Nephron progenitor cell (in vitro differentiated cells): Measurements from ENCODE around the gene BDKRB2.

ENCODE experiments used
- DNase-seq: peaks from one replicate; pipeline ENCODE4 v3.0.0; 2021
- H3K27ac Mint-ChIP-seq: 2 replicates; pipeline ENCODE4 v1.8.0; 2021; ENCODE audit warnings: mild to moderate bottlenecking, moderate library complexity, mixed read lengths
- H3K27me3 Mint-ChIP-seq: 2 replicates; pipeline ENCODE4 v1.8.0; 2021; ENCODE audit warnings: mild to moderate bottlenecking, low read depth, mixed read lengths; ENCODE audit not compliant: poor library complexity
- H3K36me3 Mint-ChIP-seq: 2 replicates; pipeline ENCODE4 v1.8.0; 2021; ENCODE audit warnings: low read depth, mixed read lengths
- H3K4me1 Mint-ChIP-seq: 2 replicates; pipeline ENCODE4 v1.8.0; 2021; ENCODE audit warnings: mixed read lengths
- H3K4me3 Mint-ChIP-seq: 2 replicates; pipeline ENCODE4 v1.8.0; 2021; ENCODE audit warnings: mild to moderate bottlenecking, moderate library complexity, mixed read lengths
- H3K9me3 Mint-ChIP-seq: 2 replicates; pipeline ENCODE4 v1.8.0; 2021; ENCODE audit warnings: mild to moderate bottlenecking, moderate library complexity, mixed read lengths
- TF ChIP-seq, protein P1 (sequence below): fragments of 200-600 bp; sonication (generic); IDR thresholded peaks from 2 replicates; pipeline ENCODE4 v1.5.0; 2021; ENCODE audit warnings: antibody characterized with exemption

BDKRB2 gene

DNA sequence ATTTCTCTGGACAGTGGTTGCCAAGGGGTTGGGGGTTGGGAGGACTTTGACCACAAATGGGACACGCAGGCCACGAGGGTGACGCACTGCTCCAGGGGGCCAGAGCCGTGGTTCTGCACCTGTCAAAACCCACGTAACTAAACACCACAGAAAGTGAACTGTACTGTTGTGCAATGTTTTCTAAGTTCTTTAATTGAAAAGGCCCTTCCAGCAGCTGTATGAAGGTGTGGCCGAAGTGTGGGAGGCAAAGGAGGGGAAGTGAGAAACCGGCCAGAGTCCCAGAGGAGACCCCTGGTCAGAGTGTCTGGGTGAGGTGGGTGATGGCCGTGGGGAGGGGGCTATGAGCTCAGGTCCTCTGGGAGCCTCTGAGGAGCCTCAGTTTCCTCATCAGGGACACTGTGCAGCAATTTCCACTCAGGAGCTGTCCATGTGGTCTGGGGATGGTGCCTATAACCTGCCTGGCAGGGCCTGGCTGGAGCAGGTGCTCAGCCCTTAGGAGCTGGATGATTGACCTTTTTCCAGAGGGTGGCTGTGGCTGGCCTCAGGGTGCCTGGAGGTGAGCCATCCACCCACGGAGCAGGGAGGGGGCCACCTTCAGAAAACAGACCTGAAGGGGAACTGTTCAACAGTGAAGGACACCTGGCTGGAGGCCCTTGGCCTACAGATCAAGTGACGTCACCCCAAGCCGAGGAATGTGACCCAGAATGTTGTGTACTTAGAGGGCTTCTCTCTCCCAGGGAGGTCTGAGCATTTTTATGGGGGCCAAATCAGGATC is 9.8 kb upstream of the BDKRB2 start:
- H3K9me3 Mint-ChIP-seq, result no peaks in the 10 kb centered on the region
- peaks cover 53% of the 10 kb centered on the region for H3K4me1 Mint-ChIP-seq
- H3K36me3 Mint-ChIP-seq, result no peaks in the 10 kb centered on the region

DNA sequence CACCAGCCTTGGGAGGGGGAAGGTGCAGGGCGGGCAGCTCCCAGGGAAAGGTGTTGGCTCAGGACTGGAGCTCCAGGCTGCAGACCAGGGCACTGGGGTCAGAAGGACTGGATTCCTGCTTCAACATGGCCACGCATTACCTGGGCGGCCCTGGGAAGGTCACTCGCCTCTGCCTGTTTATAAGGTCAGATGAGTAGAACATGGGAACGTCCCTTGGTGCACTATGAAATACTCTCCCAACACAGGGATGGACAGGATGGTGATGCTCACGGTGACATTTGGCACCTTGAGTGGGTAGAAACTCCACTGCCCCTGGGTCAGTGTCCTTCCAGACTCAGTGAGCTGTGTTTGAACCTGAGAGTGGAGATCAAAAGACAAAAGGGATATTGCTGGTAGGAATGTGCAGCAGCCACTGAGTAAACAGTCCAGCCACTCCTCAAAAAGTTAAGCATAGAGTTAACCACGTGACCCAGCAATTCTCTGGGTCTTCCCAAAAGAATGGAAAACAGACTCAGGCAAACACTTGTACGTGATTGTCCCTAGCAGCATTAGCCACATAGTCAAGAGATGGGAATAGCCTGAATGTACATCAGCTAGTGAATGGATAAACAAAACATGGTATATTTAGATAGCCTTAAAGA is 9.1 kb upstream of the BDKRB2 start:
- peaks cover 20% of the 10 kb centered on the region for H3K27me3 Mint-ChIP-seq
- peaks cover 48% of the 10 kb centered on the region for H3K4me1 Mint-ChIP-seq
- TF ChIP-seq, protein P1, sequence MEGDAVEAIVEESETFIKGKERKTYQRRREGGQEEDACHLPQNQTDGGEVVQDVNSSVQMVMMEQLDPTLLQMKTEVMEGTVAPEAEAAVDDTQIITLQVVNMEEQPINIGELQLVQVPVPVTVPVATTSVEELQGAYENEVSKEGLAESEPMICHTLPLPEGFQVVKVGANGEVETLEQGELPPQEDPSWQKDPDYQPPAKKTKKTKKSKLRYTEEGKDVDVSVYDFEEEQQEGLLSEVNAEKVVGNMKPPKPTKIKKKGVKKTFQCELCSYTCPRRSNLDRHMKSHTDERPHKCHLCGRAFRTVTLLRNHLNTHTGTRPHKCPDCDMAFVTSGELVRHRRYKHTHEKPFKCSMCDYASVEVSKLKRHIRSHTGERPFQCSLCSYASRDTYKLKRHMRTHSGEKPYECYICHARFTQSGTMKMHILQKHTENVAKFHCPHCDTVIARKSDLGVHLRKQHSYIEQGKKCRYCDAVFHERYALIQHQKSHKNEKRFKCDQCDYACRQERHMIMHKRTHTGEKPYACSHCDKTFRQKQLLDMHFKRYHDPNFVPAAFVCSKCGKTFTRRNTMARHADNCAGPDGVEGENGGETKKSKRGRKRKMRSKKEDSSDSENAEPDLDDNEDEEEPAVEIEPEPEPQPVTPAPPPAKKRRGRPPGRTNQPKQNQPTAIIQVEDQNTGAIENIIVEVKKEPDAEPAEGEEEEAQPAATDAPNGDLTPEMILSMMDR, result no peak
- H3K4me3 Mint-ChIP-seq, result no peak overlapping the region
- H3K9me3 Mint-ChIP-seq, result no peaks in the 10 kb centered on the region
- no peak for DNase-seq
- H3K36me3 Mint-ChIP-seq, result no peaks in the 10 kb centered on the region
- no peak overlapping the region for H3K27ac Mint-ChIP-seq

More for the DNA sequence above, 9.8 kb upstream of the BDKRB2 start:
- no peak overlapping the region for H3K27ac Mint-ChIP-seq
- TF ChIP-seq, protein P1, result no peak
- DNase-seq, result no peak
- H3K27me3 Mint-ChIP-seq, result peaks cover 20% of the 10 kb centered on the region
- no peak overlapping the region for H3K4me3 Mint-ChIP-seq

DNA sequence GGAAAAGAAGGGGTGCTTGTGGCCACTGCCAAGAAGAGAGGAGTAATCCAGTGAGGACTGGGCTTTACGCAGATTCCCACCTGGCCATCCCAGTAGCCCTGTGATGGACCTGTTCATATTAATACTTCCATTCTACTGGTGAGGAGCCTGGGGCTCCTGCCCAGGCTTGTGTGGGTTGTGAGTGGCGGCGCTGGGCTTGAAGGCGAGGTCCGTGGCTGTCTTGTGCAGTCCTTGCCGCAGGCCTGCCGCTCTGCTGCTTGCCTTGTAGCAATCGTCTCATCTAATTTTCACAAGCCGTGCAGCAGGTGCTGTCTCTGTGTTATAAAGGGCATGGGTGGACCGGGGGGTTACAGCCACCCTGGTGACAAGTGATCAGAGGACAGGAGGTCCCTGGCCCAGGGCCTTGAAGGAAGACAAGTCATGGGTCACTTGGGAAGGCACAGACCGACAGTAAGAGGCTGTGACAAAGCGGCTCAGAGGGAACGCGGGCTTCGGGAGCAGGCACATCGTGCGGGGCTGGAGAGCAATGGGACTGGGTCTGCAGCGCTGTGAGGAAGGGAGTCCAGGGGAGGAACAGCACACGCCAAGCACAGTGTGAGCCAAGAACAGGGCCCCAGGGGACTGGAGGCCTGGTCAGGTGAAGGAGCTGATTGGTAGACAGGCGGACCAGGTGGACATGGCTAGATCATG is 7.3 kb upstream of the BDKRB2 start:
- Mint-ChIP-seq H3K27me3 (peaks cover 21% of the 10 kb centered on the region), H3K36me3 (no peaks in the 10 kb centered on the region), H3K4me3 (no peak overlapping the region), H3K9me3 (no peaks in the 10 kb centered on the region), H3K4me1 (peaks cover 47% of the 10 kb centered on the region), H3K27ac (no peak overlapping the region)
- TF ChIP-seq, protein P1, result no peak
- no peak for DNase-seq

DNA sequence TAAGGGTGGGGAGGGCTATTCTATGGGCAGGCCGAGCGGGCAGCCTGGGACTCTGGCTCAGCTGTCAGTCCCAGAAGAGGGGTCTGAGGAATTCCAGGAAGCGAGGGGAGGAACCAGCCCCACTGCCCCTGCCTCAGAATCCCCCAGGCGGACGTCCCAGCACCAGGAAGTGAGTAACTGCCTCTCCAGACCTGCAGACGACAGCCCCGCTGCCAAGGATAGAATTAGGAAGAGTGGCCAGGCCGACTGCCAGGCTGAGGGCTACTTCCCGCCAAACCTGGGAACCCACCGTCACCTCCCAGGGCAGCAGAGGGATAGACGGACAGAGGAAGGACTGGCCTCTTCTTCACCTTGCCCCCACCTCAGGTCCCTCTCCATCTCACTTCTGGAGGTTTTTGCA is 6.7 kb upstream of the BDKRB2 start:
- Mint-ChIP-seq H3K4me1 (peaks cover 42% of the 10 kb centered on the region), H3K27ac (no peak overlapping the region), H3K36me3 (no peaks in the 10 kb centered on the region), H3K9me3 (no peaks in the 10 kb centered on the region), H3K27me3 (peaks cover 21% of the 10 kb centered on the region), H3K4me3 (no peak overlapping the region)
- no peak for DNase-seq
- TF ChIP-seq, protein P1, result no peak

DNA sequence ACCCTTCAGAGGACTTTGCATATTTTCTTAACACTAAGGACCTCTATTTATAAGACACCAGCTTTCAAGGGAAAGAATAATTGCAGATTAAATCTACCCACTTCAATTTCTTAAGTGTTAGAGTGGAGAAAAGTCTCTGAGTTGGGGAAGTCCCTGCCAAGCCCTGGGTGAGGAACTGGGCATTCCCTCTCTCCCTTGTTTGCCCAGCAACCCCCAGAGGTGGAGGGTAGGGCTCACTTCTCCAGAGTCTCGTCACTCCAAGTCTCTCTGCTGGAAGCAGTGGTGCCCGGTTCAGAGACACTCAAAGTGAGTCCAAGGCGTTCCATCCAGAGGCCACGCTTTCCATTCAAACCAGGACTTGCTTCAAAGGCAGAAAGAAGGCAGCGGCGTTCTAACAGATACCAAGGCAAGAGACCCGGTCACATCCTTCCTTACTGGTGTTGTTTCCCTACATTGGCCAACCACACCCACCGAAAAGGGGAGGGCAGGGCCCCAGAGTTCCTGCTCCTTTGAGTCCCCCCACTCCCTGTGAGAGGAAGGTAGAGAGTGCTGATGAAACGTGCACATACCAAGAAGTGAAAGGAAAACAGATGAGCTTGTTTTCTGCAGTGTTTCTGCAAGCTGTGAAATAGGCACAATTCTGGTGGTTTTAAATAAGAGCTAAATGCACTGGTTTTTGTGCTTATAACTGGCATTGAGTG is 6.1 kb upstream of the BDKRB2 start:
- Mint-ChIP-seq H3K27ac (no peak overlapping the region), H3K36me3 (no peaks in the 10 kb centered on the region), H3K4me3 (no peak overlapping the region), H3K9me3 (no peaks in the 10 kb centered on the region), H3K4me1 (peaks cover 42% of the 10 kb centered on the region), H3K27me3 (peaks cover 21% of the 10 kb centered on the region)
- TF ChIP-seq, protein P1, result no peak
- DNase-seq, result no peak
